SU-DHL-6 (cell line): ENCODE data around the gene TMEM151A.

Source experiments
- CTCF ChIP-seq: fragments of 200-600 bp; sonication (generic); IDR thresholded peaks from one replicate; pipeline ENCODE4 v1.5.1; 2017; ENCODE audit warnings: antibody characterized with exemption, mild to moderate bottlenecking, low read length, moderate library complexity; ENCODE audit not compliant: insufficient read depth, poor library complexity, severe bottlenecking
- EZH2phosphoT487 ChIP-seq: fragments of 200-600 bp; sonication (generic), shearing (Covaris generic); conservative IDR thresholded peaks from 2 replicates; pipeline ENCODE4 v1.6.1; 2018; ENCODE audit warnings: mild to moderate bottlenecking, antibody characterized with exemption, low read length, moderate library complexity, mixed read lengths

GRCh38 chr11:66264914-66265313, 26.8 kb upstream of the TMEM151A start:
- peak; percentile 68 for TF ChIP-seq CTCF
- TF ChIP-seq EZH2phosphoT487 = no peak
